GM18909 (cell line): ENCODE data around the gene MLH3.

ENCODE experiments used
- ATAC-seq: cut with Tn5 transposase; IDR thresholded peaks from one replicate; pipeline ENCODE4 v1.9.1; 2021; ENCODE audit warnings: mild to moderate bottlenecking; ENCODE audit not compliant: unreplicated experiment, poor library complexity

The MLH3 gene

GRCh38 chr14:75040959-75041358 lies 10.3 kb downstream of the MLH3 start:
- ATAC-seq: no peak

GRCh38 chr14:75040507-75040906 lies 10.8 kb downstream of the MLH3 start:
- no peak for ATAC-seq

- ATAC-seq: no peak
Measured at GRCh38 chr14:75032939-75033338, 18.3 kb downstream of the MLH3 start.

- ATAC-seq: no peak
Measured at GRCh38 chr14:75030147-75030546, 21.1 kb downstream of the MLH3 start.

- ATAC-seq: no peak
Measured at GRCh38 chr14:75025876-75026275, 25.4 kb downstream of the MLH3 start.

GRCh38 chr14:75025082-75025481 lies 26.2 kb downstream of the MLH3 start:
- ATAC-seq: no peak

GRCh38 chr14:75023108-75023507 lies 28.2 kb downstream of the MLH3 start:
- ATAC-seq: no peak

- ATAC-seq: no peak
Measured at GRCh38 chr14:75022655-75023054, 28.6 kb downstream of the MLH3 start.

- no peak for ATAC-seq
Measured at GRCh38 chr14:75018694-75019093, 32.6 kb downstream of the MLH3 start.

GRCh38 chr14:75016815-75017214 lies 34.5 kb downstream of the MLH3 start:
- no peak for ATAC-seq

GRCh38 chr14:75015496-75015895 lies 35.8 kb downstream of the MLH3 start:
- no peak for ATAC-seq

GRCh38 chr14:75013290-75013689 lies 38.0 kb downstream of the MLH3 start:
- ATAC-seq: no peak

- no peak for ATAC-seq
Measured at GRCh38 chr14:75011356-75011994, 39.8 kb downstream of the MLH3 start.

- no peak for ATAC-seq
Measured at GRCh38 chr14:75010472-75011093, 40.7 kb downstream of the MLH3 start.

GRCh38 chr14:75009176-75009575 lies 42.1 kb downstream of the MLH3 start:
- no peak for ATAC-seq

- ATAC-seq: no peak
Measured at GRCh38 chr14:75005357-75005756, 45.9 kb downstream of the MLH3 start.

GRCh38 chr14:75003250-75004027 lies 47.8 kb downstream of the MLH3 start:
- ATAC-seq: peak; percentile 7

- peak; percentile 95 for ATAC-seq
Measured at GRCh38 chr14:75002392-75003249, 48.6 kb downstream of the MLH3 start, which contains the start of gene EIF2B2. TSS of gene EIF2B2 (plus strand) at chr14:75002921. CDS start at chr14:75002991, 70 bp downstream.

- ATAC-seq: no peak
Measured at GRCh38 chr14:75001899-75002298, 49.4 kb downstream of the MLH3 start.

- no peak for ATAC-seq
Measured at GRCh38 chr14:75001261-75001660, 50.0 kb downstream of the MLH3 start.
